Mammary epithelial cell (primary cell): Measurements from ENCODE around the gene GDAP1L1.

Experiments
- CTCF ChIP-seq, 2 donors: IDR thresholded peaks in 1 of 2; conservative IDR thresholded peaks in 1 of 2; 2 replicates each; pipeline ENCODE4 v1.5.1; 2011 to 2012; ENCODE audit warnings: inconsistent platforms in 2 of 2, low read length in 2 of 2, mild to moderate bottlenecking in 2 of 2, control low read depth in 1 of 2, low read depth in 1 of 2; ENCODE audit not compliant: insufficient read depth in 1 of 2; ENCODE audit errors: extremely low read depth in 1 of 2
- EZH2 ChIP-seq: IDR thresholded peaks from 2 replicates; pipeline ENCODE4 v1.6.1; 2012; ENCODE audit warnings: low read length, inconsistent platforms, borderline replicate concordance

- TF ChIP-seq CTCF (conservative IDR thresholded peaks at IDR 0.05 in 1 of 2, IDR thresholded peaks at IDR 0.05 in 1 of 2; ENCODE audit: extremely low read depth in 1 of 2, insufficient read depth in 1 of 2, low read depth in 1 of 2, low read length in 2 of 2), result no peak
- TF ChIP-seq EZH2, result no peak
These were observed 13.6 kb upstream of the GDAP1L1 start for GRCh38 chr20:44233436-44234016.
